ENCODE data around the gene ACP7.
"Not testable (repeated sequence)": the region's sequence is repeated elsewhere in the genome, so short reads cannot be mapped to it uniquely, and the experiment has no call there.

The ACP7 gene

DNA sequence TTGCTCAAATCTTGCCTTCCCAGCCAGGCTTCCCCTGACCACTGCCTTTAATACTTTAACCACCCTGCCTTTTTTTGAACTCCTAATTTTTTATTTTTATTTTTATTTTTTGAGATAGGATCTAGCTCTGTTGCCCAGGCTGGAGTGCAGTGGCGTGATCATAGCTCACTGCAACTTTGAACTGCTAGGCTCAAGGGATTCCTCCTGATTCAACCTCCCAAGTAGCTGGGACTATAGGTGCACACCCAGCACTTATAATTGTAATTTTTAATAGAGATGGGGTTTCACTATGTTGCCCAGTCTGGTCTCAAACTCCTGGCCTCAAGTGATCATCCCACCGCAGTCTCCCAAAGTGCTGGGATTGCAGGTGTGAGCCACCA, 30.1 kb upstream of the ACP7 start:
- Histone ChIP-seq H3K9ac (ENCODE audit: low read length) (no peak overlapping the region), H3K36me3 (ENCODE audit: control insufficient read depth, insufficient read depth, low read length, severe bottlenecking) (no peaks in the 10 kb centered on the region), H3K27me3 (replicated peaks; ENCODE audit: control insufficient read depth, insufficient read depth, low read length) (no peaks in the 10 kb centered on the region), H3K4me1 (ENCODE audit: control insufficient read depth, insufficient read depth, low read length) (no peaks in the 10 kb centered on the region), H3K9me3 (ENCODE audit: control insufficient read depth, low read length) (peaks cover 5% of the 10 kb centered on the region), H3K4me3 (ENCODE audit: low read length) (no peak overlapping the region)
- DNase-seq (ENCODE audit: low read depth), result no peak

DNA sequence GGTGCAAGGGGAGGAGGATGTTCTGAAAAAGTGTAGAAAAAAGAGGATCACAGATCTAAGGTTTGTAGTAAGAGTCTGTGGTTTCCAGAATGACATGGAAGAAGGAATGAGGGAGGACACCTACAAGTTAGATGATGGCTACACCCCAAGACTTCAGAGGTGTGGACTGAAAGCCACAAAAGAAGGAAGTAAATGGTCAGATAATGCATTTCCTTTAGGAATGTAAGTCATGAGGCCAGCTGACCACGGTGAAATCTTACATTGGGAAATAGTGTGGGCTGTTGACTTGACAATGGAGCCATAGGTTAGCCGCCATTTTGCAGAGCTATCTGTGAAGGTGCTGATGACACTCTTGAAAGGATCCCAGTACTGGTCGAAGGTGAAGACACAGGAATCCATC, 26.6 kb upstream of the ACP7 start:
- H3K27me3 ChIP-seq (replicated peaks; ENCODE audit: control insufficient read depth, insufficient read depth, low read length), result no peaks in the 10 kb centered on the region
- peaks cover 5% of the 10 kb centered on the region for H3K9me3 ChIP-seq (ENCODE audit: control insufficient read depth, low read length)
- H3K4me1 ChIP-seq (ENCODE audit: control insufficient read depth, insufficient read depth, low read length), result no peaks in the 10 kb centered on the region
- H3K36me3 ChIP-seq (ENCODE audit: control insufficient read depth, insufficient read depth, low read length, severe bottlenecking), result no peaks in the 10 kb centered on the region
- no peak overlapping the region for H3K9ac ChIP-seq (ENCODE audit: low read length)
- H3K4me3 ChIP-seq (ENCODE audit: low read length), result no peak overlapping the region
- DNase-seq (ENCODE audit: low read depth), result no peak

DNA sequence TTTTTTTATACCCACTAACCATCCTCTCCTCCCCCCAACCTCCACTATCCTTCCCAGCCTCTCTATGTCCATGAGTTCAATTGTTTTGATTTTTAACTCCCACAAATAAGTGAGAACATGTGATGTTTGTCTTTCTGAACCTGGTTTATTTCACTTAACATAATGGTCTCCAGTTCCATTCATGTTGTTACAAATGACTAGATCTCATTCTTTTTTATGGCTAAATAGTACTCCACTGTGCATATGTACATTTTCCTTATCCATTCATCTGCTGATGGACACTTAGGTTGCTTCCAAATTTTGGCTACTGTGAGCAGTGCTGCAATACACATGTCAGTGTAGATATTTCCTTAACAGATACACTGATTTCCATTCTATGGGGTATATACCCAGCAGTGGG, 24.9 kb upstream of the ACP7 start:
- Histone ChIP-seq H3K27me3 (replicated peaks; ENCODE audit: control insufficient read depth, insufficient read depth, low read length) (no peaks in the 10 kb centered on the region), H3K9ac (ENCODE audit: low read length) (no peak overlapping the region), H3K36me3 (ENCODE audit: control insufficient read depth, insufficient read depth, low read length, severe bottlenecking) (no peaks in the 10 kb centered on the region), H3K4me3 (ENCODE audit: low read length) (no peak overlapping the region), H3K9me3 (ENCODE audit: control insufficient read depth, low read length) (peaks cover 5% of the 10 kb centered on the region), H3K4me1 (ENCODE audit: control insufficient read depth, insufficient read depth, low read length) (no peaks in the 10 kb centered on the region)
- no peak for DNase-seq (ENCODE audit: low read depth)

DNA sequence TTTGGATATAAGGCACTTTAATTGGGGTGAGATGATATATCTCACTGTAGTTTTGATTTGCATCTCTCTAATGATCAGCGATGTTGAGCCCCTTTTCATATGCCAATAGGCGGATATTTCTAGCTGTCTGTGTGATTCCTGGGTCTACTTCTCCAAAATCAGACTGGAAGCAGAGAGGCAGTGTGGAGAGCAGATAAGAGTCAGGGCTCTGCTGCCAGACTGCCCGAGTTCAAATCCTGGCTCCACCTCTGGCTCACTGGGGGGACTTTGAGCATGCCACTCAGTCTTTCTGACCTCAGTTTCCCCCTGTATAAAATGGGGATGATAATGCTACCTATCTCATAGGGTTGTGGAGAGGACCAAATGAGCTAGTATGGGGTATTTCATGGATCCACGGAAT, 24.0 kb upstream of the ACP7 start:
- H3K9ac ChIP-seq (ENCODE audit: low read length), result no peak overlapping the region
- DNase-seq (ENCODE audit: low read depth), result no peak
- no peak overlapping the region for H3K4me3 ChIP-seq (ENCODE audit: low read length)
- H3K27me3 ChIP-seq (replicated peaks; ENCODE audit: control insufficient read depth, insufficient read depth, low read length), result no peaks in the 10 kb centered on the region
- no peaks in the 10 kb centered on the region for H3K4me1 ChIP-seq (ENCODE audit: control insufficient read depth, insufficient read depth, low read length)
- H3K36me3 ChIP-seq (ENCODE audit: control insufficient read depth, insufficient read depth, low read length, severe bottlenecking), result no peaks in the 10 kb centered on the region
- no peaks in the 10 kb centered on the region for H3K9me3 ChIP-seq (ENCODE audit: control insufficient read depth, low read length)

DNA sequence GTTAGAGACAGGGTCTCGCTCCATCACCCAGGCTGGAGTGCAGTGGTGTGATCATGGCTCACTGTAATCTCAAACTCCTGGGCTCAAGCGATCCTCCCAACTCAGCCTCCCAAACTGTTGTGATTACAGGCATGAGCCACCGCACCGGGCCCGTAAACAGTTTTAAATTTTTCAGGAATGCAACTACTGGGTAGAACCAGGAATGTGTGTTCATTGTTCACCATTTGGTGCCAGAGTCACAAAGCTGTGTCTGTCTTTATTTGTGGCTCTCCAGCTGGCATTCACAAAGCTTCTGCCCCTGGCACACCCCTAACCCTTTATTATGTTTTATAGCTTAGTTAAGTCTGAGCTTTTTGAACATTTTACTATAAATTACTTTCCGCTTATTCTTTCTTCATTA, 19.8 kb upstream of the ACP7 start:
- no peaks in the 10 kb centered on the region for H3K27me3 ChIP-seq (replicated peaks; ENCODE audit: control insufficient read depth, insufficient read depth, low read length)
- no peak overlapping the region for H3K4me3 ChIP-seq (ENCODE audit: low read length)
- no peaks in the 10 kb centered on the region for H3K9me3 ChIP-seq (ENCODE audit: control insufficient read depth, low read length)
- no peaks in the 10 kb centered on the region for H3K36me3 ChIP-seq (ENCODE audit: control insufficient read depth, insufficient read depth, low read length, severe bottlenecking)
- H3K4me1 ChIP-seq (ENCODE audit: control insufficient read depth, insufficient read depth, low read length), result no peaks in the 10 kb centered on the region
- DNase-seq (ENCODE audit: low read depth), result no peak
- H3K9ac ChIP-seq (ENCODE audit: low read length), result no peak overlapping the region

DNA sequence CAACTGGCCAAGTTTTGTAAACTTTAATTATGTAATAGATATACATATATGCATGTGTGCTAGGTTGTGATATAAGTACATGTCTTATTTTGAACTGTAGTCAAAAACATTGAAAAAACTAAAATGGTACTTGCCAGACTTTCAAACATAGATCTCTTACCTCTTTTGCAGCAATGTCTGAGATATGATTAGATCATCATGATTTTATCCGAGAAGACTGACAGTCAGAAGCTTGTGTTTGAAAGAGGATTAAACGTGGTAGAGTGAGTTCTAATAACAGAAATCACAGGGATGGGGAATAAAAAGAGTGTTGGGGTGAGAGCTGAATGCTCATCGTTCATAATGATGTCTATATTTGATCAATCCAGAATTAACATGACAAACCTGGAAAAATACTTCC, 18.2 kb upstream of the ACP7 start:
- Histone ChIP-seq H3K4me3 (ENCODE audit: low read length) (no peak overlapping the region), H3K4me1 (ENCODE audit: control insufficient read depth, insufficient read depth, low read length) (no peaks in the 10 kb centered on the region), H3K27me3 (replicated peaks; ENCODE audit: control insufficient read depth, insufficient read depth, low read length) (no peaks in the 10 kb centered on the region), H3K36me3 (ENCODE audit: control insufficient read depth, insufficient read depth, low read length, severe bottlenecking) (no peaks in the 10 kb centered on the region), H3K9me3 (ENCODE audit: control insufficient read depth, low read length) (no peaks in the 10 kb centered on the region), H3K9ac (ENCODE audit: low read length) (no peak overlapping the region)
- DNase-seq (ENCODE audit: low read depth), result no peak

DNA sequence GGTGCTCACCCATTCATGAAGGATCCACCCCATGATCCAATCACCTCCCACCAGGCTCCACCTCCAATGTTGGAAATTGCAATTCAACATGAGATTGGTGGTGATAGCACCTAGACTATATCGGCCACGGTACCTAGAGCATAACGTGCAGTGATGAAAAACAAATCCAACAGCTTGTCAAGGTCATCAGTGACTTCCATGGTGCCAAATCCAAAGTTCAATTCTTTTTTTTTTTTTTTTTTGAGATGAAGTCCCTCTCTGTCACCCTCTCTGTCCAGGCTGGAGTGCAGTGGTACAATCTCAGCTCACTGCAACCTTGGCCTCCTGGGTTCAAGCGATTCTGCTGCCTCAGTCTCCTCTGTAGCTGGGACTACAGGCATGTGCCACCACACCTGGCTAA, 17.1 kb upstream of the ACP7 start:
- DNase-seq (ENCODE audit: low read depth), result no peak
- Histone ChIP-seq H3K36me3 (ENCODE audit: control insufficient read depth, insufficient read depth, low read length, severe bottlenecking) (no peaks in the 10 kb centered on the region), H3K9ac (ENCODE audit: low read length) (no peak overlapping the region), H3K4me1 (ENCODE audit: control insufficient read depth, insufficient read depth, low read length) (no peaks in the 10 kb centered on the region), H3K9me3 (ENCODE audit: control insufficient read depth, low read length) (no peaks in the 10 kb centered on the region), H3K4me3 (ENCODE audit: low read length) (no peak overlapping the region), H3K27me3 (replicated peaks; ENCODE audit: control insufficient read depth, insufficient read depth, low read length) (no peaks in the 10 kb centered on the region)

DNA sequence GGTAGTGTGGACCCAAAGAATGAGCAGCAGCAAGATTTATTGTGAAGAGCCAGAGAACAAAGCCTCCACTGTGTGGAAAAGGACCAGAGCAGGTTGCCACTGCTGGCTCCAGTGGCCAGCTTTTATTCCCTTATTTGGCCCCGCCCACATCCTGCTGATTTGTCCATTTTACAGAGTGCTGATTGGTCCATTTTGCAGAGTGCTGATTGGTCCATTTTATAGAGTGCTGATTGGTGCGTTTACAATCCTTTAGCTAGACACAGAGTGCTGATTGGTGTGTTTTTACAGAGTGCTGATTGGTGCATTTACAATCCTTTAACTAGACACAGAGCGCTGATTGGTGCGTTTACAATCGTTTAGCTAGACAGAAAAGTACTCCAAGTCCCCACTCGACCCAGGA, 15.9 kb upstream of the ACP7 start:
- not testable (repeated sequence) for DNase-seq (ENCODE audit: low read depth); H3K9ac ChIP-seq (ENCODE audit: low read length); H3K27me3 ChIP-seq (replicated peaks; ENCODE audit: control insufficient read depth, insufficient read depth, low read length); H3K4me3 ChIP-seq (ENCODE audit: low read length); H3K9me3 ChIP-seq (ENCODE audit: control insufficient read depth, low read length); H3K4me1 ChIP-seq (ENCODE audit: control insufficient read depth, insufficient read depth, low read length); H3K36me3 ChIP-seq (ENCODE audit: control insufficient read depth, insufficient read depth, low read length, severe bottlenecking)

DNA sequence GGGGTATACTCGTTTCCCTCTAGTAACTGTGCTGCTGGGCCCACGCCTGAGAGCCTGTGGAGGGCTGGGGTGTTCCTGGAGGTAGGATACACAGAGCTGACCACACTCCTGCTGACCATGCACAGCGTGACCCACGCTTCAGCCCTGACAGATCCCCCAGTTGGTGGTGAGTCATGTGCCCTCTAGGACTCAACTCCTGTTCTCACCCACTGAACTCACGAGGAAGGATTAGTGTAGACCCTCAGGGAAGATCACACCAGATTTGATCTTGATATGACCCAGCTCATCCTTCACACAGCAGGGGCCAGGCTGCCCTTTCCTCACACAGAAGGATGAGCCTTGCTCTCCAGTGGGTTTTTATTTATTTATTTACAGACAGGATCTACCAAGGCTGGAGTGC, 13.3 kb upstream of the ACP7 start:
- Histone ChIP-seq H3K36me3 (ENCODE audit: control insufficient read depth, insufficient read depth, low read length, severe bottlenecking) (no peaks in the 10 kb centered on the region), H3K4me1 (ENCODE audit: control insufficient read depth, insufficient read depth, low read length) (peaks cover 4% of the 10 kb centered on the region), H3K9ac (ENCODE audit: low read length) (no peak overlapping the region), H3K27me3 (replicated peaks; ENCODE audit: control insufficient read depth, insufficient read depth, low read length) (no peaks in the 10 kb centered on the region), H3K4me3 (ENCODE audit: low read length) (no peak overlapping the region), H3K9me3 (ENCODE audit: control insufficient read depth, low read length) (no peaks in the 10 kb centered on the region)
- no peak for DNase-seq (ENCODE audit: low read depth)

DNA sequence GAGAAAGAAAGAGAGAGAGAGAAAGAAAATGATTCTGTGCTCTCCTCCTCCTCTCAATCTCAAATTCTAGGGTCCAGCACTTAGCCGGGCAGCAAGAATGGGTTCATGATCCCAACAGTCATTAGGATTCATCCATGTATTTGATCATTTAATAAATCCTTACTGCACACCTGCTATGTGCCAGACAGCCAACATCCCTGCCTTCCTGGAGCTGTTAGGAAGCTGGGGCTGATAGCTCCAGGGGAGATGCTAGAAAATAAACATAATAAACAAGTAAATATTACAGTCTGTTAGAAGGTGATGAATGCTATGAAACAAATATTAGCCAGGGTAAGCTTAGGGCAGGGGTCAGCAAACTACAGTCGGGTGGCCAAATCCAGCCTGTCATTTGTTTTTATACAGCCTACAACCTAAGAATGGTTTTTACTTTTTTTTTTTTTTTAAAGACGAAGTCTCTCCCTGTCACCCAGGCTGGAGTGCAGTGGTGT, 9.9 kb upstream of the ACP7 start:
- no peak overlapping the region for H3K4me3 ChIP-seq (ENCODE audit: low read length)

DNA sequence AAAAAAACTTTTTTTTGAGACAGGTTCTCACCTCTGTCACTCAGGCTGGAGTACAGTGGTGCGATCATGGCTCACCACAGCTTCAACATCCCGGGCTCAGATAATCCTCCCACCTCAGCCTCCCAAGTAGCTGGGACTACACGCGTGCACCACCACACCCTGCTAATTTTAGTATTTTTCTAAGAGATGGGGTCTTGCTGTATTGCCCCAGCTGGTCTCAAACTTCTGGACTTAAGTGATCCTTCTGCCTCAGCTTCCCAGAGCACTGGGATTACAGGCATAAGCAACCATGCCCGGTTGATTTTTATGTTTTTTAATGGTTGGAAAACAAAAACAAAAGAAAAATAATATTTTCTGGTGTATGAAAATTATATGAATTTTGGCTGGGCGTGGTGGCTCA, 9.2 kb upstream of the ACP7 start:
- Histone ChIP-seq H3K9ac (ENCODE audit: low read length) (no peak overlapping the region), H3K4me1 (ENCODE audit: control insufficient read depth, insufficient read depth, low read length) (peaks cover 9% of the 10 kb centered on the region), H3K27me3 (replicated peaks; ENCODE audit: control insufficient read depth, insufficient read depth, low read length) (no peaks in the 10 kb centered on the region), H3K9me3 (ENCODE audit: control insufficient read depth, low read length) (no peaks in the 10 kb centered on the region), H3K4me3 (ENCODE audit: low read length) (no peak overlapping the region), H3K36me3 (ENCODE audit: control insufficient read depth, insufficient read depth, low read length, severe bottlenecking) (no peaks in the 10 kb centered on the region)
- DNase-seq (ENCODE audit: low read depth), result no peak

More for the DNA sequence above, 9.9 kb upstream of the ACP7 start:
- no peak overlapping the region for H3K9ac ChIP-seq (ENCODE audit: low read length)
- H3K4me1 ChIP-seq (ENCODE audit: control insufficient read depth, insufficient read depth, low read length), result peaks cover 9% of the 10 kb centered on the region
- H3K36me3 ChIP-seq (ENCODE audit: control insufficient read depth, insufficient read depth, low read length, severe bottlenecking), result no peaks in the 10 kb centered on the region
- no peaks in the 10 kb centered on the region for H3K9me3 ChIP-seq (ENCODE audit: control insufficient read depth, low read length)
- no peak for DNase-seq (ENCODE audit: low read depth)
- no peaks in the 10 kb centered on the region for H3K27me3 ChIP-seq (replicated peaks; ENCODE audit: control insufficient read depth, insufficient read depth, low read length)

DNA sequence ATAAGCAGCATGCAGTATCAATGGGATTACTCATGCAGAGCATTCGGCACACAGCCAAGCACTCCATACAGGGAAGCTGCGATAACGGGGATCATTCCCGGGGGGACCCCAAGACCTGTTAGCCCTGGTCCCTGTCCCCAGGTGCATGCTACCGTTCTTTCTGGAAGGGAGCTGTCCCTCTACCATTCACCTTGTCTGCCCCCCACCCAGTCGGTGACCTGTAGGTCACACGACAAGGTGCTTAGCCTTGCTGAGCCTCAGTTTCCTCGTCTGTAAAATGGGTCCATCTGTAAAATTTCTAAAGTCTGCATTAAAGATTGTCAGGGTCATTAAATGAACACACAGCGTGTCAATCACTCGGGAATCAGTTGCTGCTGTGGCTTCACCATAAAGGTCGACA, 6.8 kb upstream of the ACP7 start:
- no peaks in the 10 kb centered on the region for H3K36me3 ChIP-seq (ENCODE audit: control insufficient read depth, insufficient read depth, low read length, severe bottlenecking)
- no peaks in the 10 kb centered on the region for H3K27me3 ChIP-seq (replicated peaks; ENCODE audit: control insufficient read depth, insufficient read depth, low read length)
- no peak overlapping the region for H3K9ac ChIP-seq (ENCODE audit: low read length)
- H3K4me3 ChIP-seq (ENCODE audit: low read length), result no peak overlapping the region
- H3K9me3 ChIP-seq (ENCODE audit: control insufficient read depth, low read length), result no peaks in the 10 kb centered on the region
- peaks cover 9% of the 10 kb centered on the region for H3K4me1 ChIP-seq (ENCODE audit: control insufficient read depth, insufficient read depth, low read length)
- no peak for DNase-seq (ENCODE audit: low read depth)
